ENCODE data around the gene CFAP92.

Gene CFAP92

GRCh38 chr3:128879125-128879969 is 114.5 kb downstream of the CFAP92 start, which contains the start of gene ACAD9 (continued):
- TF ChIP-seq ZNF571 (tag by site-specific recombination; IDR thresholded peaks at IDR 0.05) (no peak), KLF17 (tag by site-specific recombination; IDR thresholded peaks at IDR 0.05) (peak; percentile 67), ZNF121 (tag by site-specific recombination; IDR thresholded peaks at IDR 0.05) (no peak), ZNF521 (tag by site-specific recombination; IDR thresholded peaks at IDR 0.05) (no peak), SP3 (tag by site-specific recombination; IDR thresholded peaks at IDR 0.05) (peak; percentile 64), ZNF423 (tag by site-specific recombination; IDR thresholded peaks at IDR 0.05) (no peak), ZNF639 (tag by site-specific recombination; IDR thresholded peaks at IDR 0.05) (peak; percentile 64; the same call in 1 of the 2 replicates), ZNF658 (tag by site-specific recombination; IDR thresholded peaks at IDR 0.05) (no peak), ZBTB21 (tag by site-specific recombination; IDR thresholded peaks at IDR 0.05) (peak; percentile 93), ZNF664 (tag by site-specific recombination; IDR thresholded peaks at IDR 0.05) (no peak), ZNF292 (tag by site-specific recombination; IDR thresholded peaks at IDR 0.05; ENCODE audit: borderline replicate concordance, low read depth) (no peak), ZNF629 (tag by site-specific recombination; IDR thresholded peaks at IDR 0.05) (peak; percentile 94), PRDM4 (tag by site-specific recombination; IDR thresholded peaks at IDR 0.05) (peak; percentile 55), ZNF561 (tag by site-specific recombination; IDR thresholded peaks at IDR 0.05; ENCODE audit: borderline replicate concordance) (peak; percentile 34; the same call in 1 of the 2 replicates), ZSCAN18 (tag by site-specific recombination; IDR thresholded peaks at IDR 0.05) (0 out of 2 replicates have a peak, but pooled peaks have one; percentile 19), ZNF2 (tag by site-specific recombination; IDR thresholded peaks at IDR 0.05) (0 out of 2 replicates have a peak, but pooled peaks have one; percentile 16), ZNF48 (tag by site-specific recombination; IDR thresholded peaks at IDR 0.05) (no peak), ZNF335 (tag by site-specific recombination; conservative IDR thresholded peaks at IDR 0.05) (peak; percentile 60; the same call in 1 of the 2 replicates), ZNF76 (tag by site-specific recombination; IDR thresholded peaks at IDR 0.05; ENCODE audit: borderline replicate concordance, low read depth) (peak; percentile 71), ZBTB11 (tag by site-specific recombination; conservative IDR thresholded peaks at IDR 0.05; ENCODE audit: low read depth) (0 out of 2 replicates have a peak, but pooled peaks have one; percentile 13), TSHZ1 (tag by site-specific recombination; IDR thresholded peaks at IDR 0.05; ENCODE audit: borderline replicate concordance) (no peak), ZNF146 (tag by site-specific recombination; IDR thresholded peaks at IDR 0.05) (peak; percentile 17; the same call in 1 of the 2 replicates), ZNF610 (tag by site-specific recombination; IDR thresholded peaks at IDR 0.05; ENCODE audit: borderline replicate concordance) (peak; percentile 36; the same call in 1 of the 2 replicates), ZNF133 (tag by site-specific recombination; IDR thresholded peaks at IDR 0.05) (no peak), ZNF391 (tag by site-specific recombination; IDR thresholded peaks at IDR 0.05; ENCODE audit: borderline replicate concordance, low read depth) (no peak)
